Thoracic aorta (tissue), 2 donors: Measurements from ENCODE around the gene RPGRIP1. TPM values are rescaled to one million over a fixed set of nuclear protein-coding genes. Genes with fewer than 3 reads are reported as not detected.
"Not testable (repeated sequence)": the region's sequence is repeated elsewhere in the genome, so short reads cannot be mapped to it uniquely, and the experiment has no call there.

Source experiments
- ATAC-seq: fragments of 150-250 bp; one replicate; pipeline ENCODE4 v1.8.0; 2017; ENCODE audit warnings: low read depth; ENCODE audit not compliant: insufficient number of reproducible peaks, low FRiP score
- DNase-seq: peaks from one replicate; pipeline ENCODE4 v3.0.0-alpha.2; 2020; ENCODE audit warnings: low spot score
- H3K27ac ChIP-seq, 2 donors: fragments of 200-600 bp; sonication (generic); 1 replicate in 1 of 2; 2 replicates in 1 of 2; pipeline ENCODE4 v1.5.1; 2016; ENCODE audit warnings: mild to moderate bottlenecking in 2 of 2, moderate library complexity in 2 of 2
- H3K27me3 ChIP-seq: fragments of 200-600 bp; sonication (generic); replicated peaks from 2 replicates; pipeline ENCODE4 v1.6.0; 2016; ENCODE audit warnings: mild to moderate bottlenecking; ENCODE audit not compliant: insufficient read depth
- H3K36me3 ChIP-seq: fragments of 200-600 bp; sonication (generic); one replicate; pipeline ENCODE4 v1.5.1; 2016
- H3K4me1 ChIP-seq, 2 donors: fragments of 200-600 bp; sonication (generic); 1 replicate in 1 of 2; 2 replicates in 1 of 2; pipeline versions ENCODE4 v1.5.1 to v1.6.0; 2016; ENCODE audit warnings: low read depth in 2 of 2, mild to moderate bottlenecking in 1 of 2; ENCODE audit not compliant: control insufficient read depth in 1 of 2
- H3K4me3 ChIP-seq: fragments of 200-600 bp; sonication (generic); 2 replicates; pipeline ENCODE4 v1.5.1; 2016; ENCODE audit warnings: mild to moderate bottlenecking
- H3K9me3 ChIP-seq: fragments of 200-600 bp; sonication (generic); 2 replicates; pipeline ENCODE4 v1.5.1; 2016
- CTCF ChIP-seq: fragments of 200-600 bp; sonication (generic); IDR thresholded peaks from one replicate; pipeline ENCODE4 v1.5.1; 2019; ENCODE audit warnings: antibody characterized with exemption
- total RNA-seq, 2 donors: library from RNA; depleted of rRNA; stranded (reverse); fragments of >200 nt; gene quantifications; one replicate each; pipeline versions ENCODE4 v1.1.0 to v1.2.3, GENCODE V29; 2016

The RPGRIP1 gene
- total RNA-seq, 2 donors from 2014 or later = not detected

- peaks cover 4 to 17% of the 10 kb centered on the region in 2 donors for H3K4me1 ChIP-seq
- H3K36me3 ChIP-seq = peaks cover 4% of the 10 kb centered on the region
- no peak for DNase-seq
- H3K27me3 ChIP-seq = no peaks in the 10 kb centered on the region
- no peak for TF ChIP-seq CTCF
- no peak overlapping the region for H3K4me3 ChIP-seq
- ATAC-seq = no peak
- no peaks in the 10 kb centered on the region for H3K9me3 ChIP-seq
- no peak overlapping the region for H3K27ac ChIP-seq
Measured at GRCh38 chr14:21248338-21248737, 31.5 kb upstream of the RPGRIP1 start.

GRCh38 chr14:21248739-21249411 is 31.0 kb upstream of the RPGRIP1 start:
- TF ChIP-seq CTCF = no peak
- no peak for DNase-seq
- ATAC-seq = no peak
- Histone ChIP-seq H3K27ac (no peak overlapping the region), H3K27me3 (no peaks in the 10 kb centered on the region), H3K4me1 (peaks cover 4 to 14% of the 10 kb centered on the region in 2 donors), H3K4me3 (no peak overlapping the region), H3K9me3 (no peaks in the 10 kb centered on the region), H3K36me3 (peaks cover 4% of the 10 kb centered on the region)

- H3K27ac ChIP-seq = no peak overlapping the region
- H3K4me1 ChIP-seq = peaks cover 9 to 27% of the 10 kb centered on the region in 2 donors
- H3K36me3 ChIP-seq = peaks cover 4% of the 10 kb centered on the region
- DNase-seq (no peak), ATAC-seq (no peak)
- H3K4me3 ChIP-seq = no peak overlapping the region
- no peak for TF ChIP-seq CTCF
- no peaks in the 10 kb centered on the region for H3K27me3 ChIP-seq
- H3K9me3 ChIP-seq = no peaks in the 10 kb centered on the region
Measured at GRCh38 chr14:21251215-21251614, 28.7 kb upstream of the RPGRIP1 start.

- Histone ChIP-seq H3K36me3 (peaks cover 12% of the 10 kb centered on the region), H3K9me3 (no peaks in the 10 kb centered on the region), H3K4me3 (no peak overlapping the region), H3K27me3 (no peaks in the 10 kb centered on the region), H3K4me1 (peaks cover 13 to 28% of the 10 kb centered on the region in 2 donors), H3K27ac (no peak overlapping the region)
- DNase-seq (no peak), ATAC-seq (no peak)
- TF ChIP-seq CTCF = no peak
Measured at GRCh38 chr14:21252149-21252548, 27.7 kb upstream of the RPGRIP1 start.

- TF ChIP-seq CTCF = no peak
- no peaks in the 10 kb centered on the region for H3K27me3 ChIP-seq
- H3K4me1 ChIP-seq = peaks cover 26 to 56% of the 10 kb centered on the region in 2 donors
- no peak overlapping the region for H3K27ac ChIP-seq
- peaks cover 25% of the 10 kb centered on the region for H3K36me3 ChIP-seq
- H3K9me3 ChIP-seq = no peaks in the 10 kb centered on the region
- ATAC-seq (no peak), DNase-seq (no peak)
- no peak overlapping the region for H3K4me3 ChIP-seq
Measured at GRCh38 chr14:21255385-21256101, 24.3 kb upstream of the RPGRIP1 start.

GRCh38 chr14:21256102-21256447 is 23.8 kb upstream of the RPGRIP1 start:
- H3K27me3 ChIP-seq, H3K27ac ChIP-seq, ATAC-seq, H3K9me3 ChIP-seq, H3K4me3 ChIP-seq, DNase-seq: not testable (repeated sequence)
- peaks cover 30% of the 10 kb centered on the region for H3K36me3 ChIP-seq
- peaks cover 26 to 61% of the 10 kb centered on the region in 2 donors for H3K4me1 ChIP-seq
